ENCODE results near the gene SHB. TPM values are rescaled to one million over a fixed set of nuclear protein-coding genes. Genes with fewer than 3 reads are reported as not detected.
"Not testable (repeated sequence)": the region's sequence is repeated elsewhere in the genome, so short reads cannot be mapped to it uniquely, and the experiment has no call there.

SHB gene
- total RNA-seq, 1 experiment from 2014 or later, result 12.2 TPM

DNA sequence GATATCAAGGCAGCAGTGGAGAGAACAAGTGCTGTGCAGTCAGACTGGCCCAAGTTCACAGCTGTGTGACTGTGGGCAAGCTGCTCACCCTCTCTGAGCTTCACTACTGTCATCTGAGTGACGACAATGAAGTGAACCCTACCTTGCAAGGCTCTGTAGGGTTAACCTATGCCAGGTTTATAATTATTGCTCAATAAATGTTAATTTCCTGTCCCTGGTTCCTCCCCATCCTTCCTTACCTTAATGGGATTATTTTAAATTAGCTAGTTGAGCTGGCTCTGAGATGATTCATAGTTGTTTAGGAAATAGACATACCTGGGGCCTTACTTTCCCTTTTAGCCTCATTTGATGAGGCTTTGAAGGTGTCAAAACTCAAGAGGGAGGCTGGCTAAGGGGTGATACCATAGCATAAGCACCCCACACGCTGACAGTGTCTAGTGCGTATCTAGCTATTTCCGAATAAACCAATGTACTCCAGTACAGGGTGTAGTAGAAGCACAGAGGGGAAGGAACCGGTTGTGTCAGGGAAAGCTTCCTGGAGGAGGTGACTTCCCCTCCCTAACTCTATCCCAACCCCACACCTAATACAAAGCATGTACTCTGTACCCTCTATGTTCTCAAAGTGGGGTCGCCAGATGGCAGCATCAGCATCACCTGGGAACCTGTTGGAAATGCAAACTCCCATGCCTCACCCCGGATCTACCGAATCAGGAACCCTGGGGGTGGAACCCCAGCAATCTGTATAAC, 101.8 kb downstream of the SHB start (continued):
- TF ChIP-seq CREB1 (CRISPR knock-in tag; IDR thresholded peaks at IDR 0.05) (no peak), NFYB (CRISPR knock-in tag; conservative IDR thresholded peaks at IDR 0.05; ENCODE audit: low read depth) (no peak), SMAD4 (CRISPR knock-in tag; IDR thresholded peaks at IDR 0.05) (no peak)
- TF ChIP-seq, protein P1, sequence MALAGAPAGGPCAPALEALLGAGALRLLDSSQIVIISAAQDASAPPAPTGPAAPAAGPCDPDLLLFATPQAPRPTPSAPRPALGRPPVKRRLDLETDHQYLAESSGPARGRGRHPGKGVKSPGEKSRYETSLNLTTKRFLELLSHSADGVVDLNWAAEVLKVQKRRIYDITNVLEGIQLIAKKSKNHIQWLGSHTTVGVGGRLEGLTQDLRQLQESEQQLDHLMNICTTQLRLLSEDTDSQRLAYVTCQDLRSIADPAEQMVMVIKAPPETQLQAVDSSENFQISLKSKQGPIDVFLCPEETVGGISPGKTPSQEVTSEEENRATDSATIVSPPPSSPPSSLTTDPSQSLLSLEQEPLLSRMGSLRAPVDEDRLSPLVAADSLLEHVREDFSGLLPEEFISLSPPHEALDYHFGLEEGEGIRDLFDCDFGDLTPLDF (CRISPR knock-in tag; IDR thresholded peaks at IDR 0.05), result no peak
- TF ChIP-seq, protein P2, sequence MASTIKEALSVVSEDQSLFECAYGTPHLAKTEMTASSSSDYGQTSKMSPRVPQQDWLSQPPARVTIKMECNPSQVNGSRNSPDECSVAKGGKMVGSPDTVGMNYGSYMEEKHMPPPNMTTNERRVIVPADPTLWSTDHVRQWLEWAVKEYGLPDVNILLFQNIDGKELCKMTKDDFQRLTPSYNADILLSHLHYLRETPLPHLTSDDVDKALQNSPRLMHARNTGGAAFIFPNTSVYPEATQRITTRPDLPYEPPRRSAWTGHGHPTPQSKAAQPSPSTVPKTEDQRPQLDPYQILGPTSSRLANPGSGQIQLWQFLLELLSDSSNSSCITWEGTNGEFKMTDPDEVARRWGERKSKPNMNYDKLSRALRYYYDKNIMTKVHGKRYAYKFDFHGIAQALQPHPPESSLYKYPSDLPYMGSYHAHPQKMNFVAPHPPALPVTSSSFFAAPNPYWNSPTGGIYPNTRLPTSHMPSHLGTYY (CRISPR knock-in tag; IDR thresholded peaks at IDR 0.05), result no peak

DNA sequence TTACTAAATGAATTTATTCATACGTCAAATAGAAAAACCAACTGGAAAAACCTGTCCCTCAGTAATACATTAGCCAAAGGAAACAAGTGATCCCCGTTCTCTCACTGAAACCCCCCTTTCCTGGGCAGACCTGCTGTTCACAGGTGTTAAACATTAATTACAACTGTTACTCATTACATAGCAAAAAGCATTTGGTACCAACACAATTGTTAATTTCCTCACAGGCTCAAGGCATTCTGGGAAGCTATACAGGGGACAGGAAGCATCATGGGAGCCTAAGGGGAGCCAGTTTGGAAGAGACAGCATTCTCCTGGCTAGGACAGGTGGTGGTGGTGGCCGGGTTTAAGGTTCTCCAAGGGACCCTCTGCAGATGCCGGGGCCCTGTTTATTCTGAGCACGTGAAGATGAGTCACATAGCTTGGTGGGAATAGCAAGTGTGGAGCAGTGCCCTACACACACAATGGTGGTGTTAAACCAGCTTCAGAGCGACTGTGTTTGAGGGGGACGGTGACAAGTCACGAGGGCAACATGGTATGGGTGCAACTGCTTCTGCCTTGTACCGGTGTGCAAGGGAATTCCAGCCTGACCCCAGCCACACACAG, 102.5 kb downstream of the SHB start:
- ATAC-seq, result no peak
- no peak overlapping the region for H3K4me3 Mint-ChIP-seq

DNA sequence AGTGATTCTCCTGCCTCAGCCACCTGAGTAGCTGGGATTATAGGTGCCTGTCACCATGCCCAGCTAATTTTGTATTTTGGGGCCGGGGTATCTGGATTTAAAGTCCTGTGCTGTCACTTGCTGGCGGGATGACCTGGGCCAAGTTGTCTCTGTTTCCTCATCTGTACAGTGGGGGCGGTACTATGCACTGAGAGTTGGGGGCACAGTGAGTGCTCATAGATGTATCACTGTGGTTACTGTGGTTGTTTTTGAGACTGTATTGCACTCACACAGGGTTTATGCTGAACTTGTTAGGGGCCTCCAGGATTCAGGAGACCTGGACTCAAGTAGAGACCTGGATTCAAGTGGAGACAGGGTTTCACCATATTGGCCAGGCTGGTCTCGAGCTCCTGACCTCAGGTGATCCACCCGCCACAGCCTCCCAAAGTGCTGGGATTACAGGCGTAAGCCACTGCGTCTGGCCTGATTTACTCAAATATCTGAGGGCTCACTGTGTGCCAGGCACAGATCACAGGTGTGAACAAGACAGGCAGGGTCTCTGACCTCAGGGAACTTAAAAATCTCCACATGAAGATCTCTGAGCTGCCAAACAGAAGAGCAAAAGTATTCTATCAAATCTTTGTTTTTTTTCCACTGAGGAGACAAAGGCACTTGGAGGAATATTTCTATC, 103.2 kb downstream of the SHB start:
- DNase-seq (ENCODE audit: low spot score); POLR2A ChIA-PET; ATAC-seq; H3K4me3 Mint-ChIP-seq; H3K36me3 Mint-ChIP-seq; H3K9me3 Mint-ChIP-seq; H3K27ac Mint-ChIP-seq; H3K27me3 Mint-ChIP-seq (ENCODE audit: low read depth): not testable (repeated sequence)
- CTCF ChIA-PET, result interaction anchor here (1.1 kb wide), 1 partner anchor 52 kb away, joined by 7 read pairs; no protein-coding TSS in a partner anchor
- H3K4me1 Mint-ChIP-seq, result peaks cover 18% of the 10 kb centered on the region

More for the DNA sequence above, 102.5 kb downstream of the SHB start:
- DNase-seq (ENCODE audit: low spot score), result no peak
- H3K4me1 Mint-ChIP-seq, result peaks cover 14% of the 10 kb centered on the region
- TF ChIP-seq, protein P3, sequence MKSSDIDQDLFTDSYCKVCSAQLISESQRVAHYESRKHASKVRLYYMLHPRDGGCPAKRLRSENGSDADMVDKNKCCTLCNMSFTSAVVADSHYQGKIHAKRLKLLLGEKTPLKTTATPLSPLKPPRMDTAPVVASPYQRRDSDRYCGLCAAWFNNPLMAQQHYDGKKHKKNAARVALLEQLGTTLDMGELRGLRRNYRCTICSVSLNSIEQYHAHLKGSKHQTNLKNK (CRISPR knock-in tag; IDR thresholded peaks at IDR 0.05), result no peak
- TF ChIP-seq, protein P4, sequence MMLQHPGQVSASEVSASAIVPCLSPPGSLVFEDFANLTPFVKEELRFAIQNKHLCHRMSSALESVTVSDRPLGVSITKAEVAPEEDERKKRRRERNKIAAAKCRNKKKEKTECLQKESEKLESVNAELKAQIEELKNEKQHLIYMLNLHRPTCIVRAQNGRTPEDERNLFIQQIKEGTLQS (CRISPR knock-in tag; conservative IDR thresholded peaks at IDR 0.05), result no peak
- TF ChIP-seq MYBL2 (CRISPR knock-in tag; IDR thresholded peaks at IDR 0.05), result no peak
- no peak for TF ChIP-seq ZNF671 (CRISPR knock-in tag; IDR thresholded peaks at IDR 0.05)
- TF ChIP-seq FOXJ3 (CRISPR knock-in tag; IDR thresholded peaks at IDR 0.05; ENCODE audit: borderline replicate concordance), result no peak
- no peak for TF ChIP-seq NR2C2 (CRISPR knock-in tag; IDR thresholded peaks at IDR 0.05)
- TF ChIP-seq OVOL2 (CRISPR knock-in tag; IDR thresholded peaks at IDR 0.05; ENCODE audit: borderline replicate concordance), result no peak
- TF ChIP-seq ETV6 (CRISPR knock-in tag; IDR thresholded peaks at IDR 0.05), result no peak
- TF ChIP-seq, protein P5, sequence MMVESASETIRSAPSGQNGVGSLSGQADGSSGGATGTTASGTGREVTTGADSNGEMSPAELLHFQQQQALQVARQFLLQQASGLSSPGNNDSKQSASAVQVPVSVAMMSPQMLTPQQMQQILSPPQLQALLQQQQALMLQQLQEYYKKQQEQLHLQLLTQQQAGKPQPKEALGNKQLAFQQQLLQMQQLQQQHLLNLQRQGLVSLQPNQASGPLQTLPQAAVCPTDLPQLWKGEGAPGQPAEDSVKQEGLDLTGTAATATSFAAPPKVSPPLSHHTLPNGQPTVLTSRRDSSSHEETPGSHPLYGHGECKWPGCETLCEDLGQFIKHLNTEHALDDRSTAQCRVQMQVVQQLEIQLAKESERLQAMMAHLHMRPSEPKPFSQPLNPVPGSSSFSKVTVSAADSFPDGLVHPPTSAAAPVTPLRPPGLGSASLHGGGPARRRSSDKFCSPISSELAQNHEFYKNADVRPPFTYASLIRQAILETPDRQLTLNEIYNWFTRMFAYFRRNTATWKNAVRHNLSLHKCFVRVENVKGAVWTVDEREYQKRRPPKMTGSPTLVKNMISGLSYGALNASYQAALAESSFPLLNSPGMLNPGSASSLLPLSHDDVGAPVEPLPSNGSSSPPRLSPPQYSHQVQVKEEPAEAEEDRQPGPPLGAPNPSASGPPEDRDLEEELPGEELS (CRISPR knock-in tag; IDR thresholded peaks at IDR 0.05), result no peak
- POLR2A ChIA-PET, result no interaction called here
- H3K27me3 Mint-ChIP-seq (ENCODE audit: low read depth), result no peaks in the 10 kb centered on the region
- H3K36me3 Mint-ChIP-seq, result no peaks in the 10 kb centered on the region
- no peaks in the 10 kb centered on the region for H3K9me3 Mint-ChIP-seq
- H3K27ac Mint-ChIP-seq, result no peak overlapping the region
- CTCF ChIA-PET, result interaction anchor here (1.1 to 1.2 kb wide), 2 partner anchors 53 to 101 kb away, joined by 3 to 7 read pairs; no protein-coding TSS in a partner anchor

All from WTC11 (cell line).